SH-SY5Y (cell line): ENCODE results near the gene PDZD2.

ENCODE experiments used
- GATA2 ChIP-seq: IDR thresholded peaks from 2 replicates; pipeline ENCODE4 v1.6.1; 2011; ENCODE audit warnings: mild to moderate bottlenecking, low read depth, low read length
- GATA3 ChIP-seq: IDR thresholded peaks from 2 replicates; pipeline ENCODE4 v1.6.1; 2011; ENCODE audit warnings: low read depth, mild to moderate bottlenecking, low read length, moderate library complexity

GRCh38 chr5:31962871-31963307, 324.0 kb downstream of the PDZD2 start:
- TF ChIP-seq GATA2 (no peak), GATA3 (no peak)
